Measurements from ENCODE around the gene ATP5F1E. TPM values are rescaled to one million over a fixed set of nuclear protein-coding genes. Genes with fewer than 3 reads are reported as not detected.

ATP5F1E gene
- total RNA-seq, 1 donor from 2014 or later: 94.4 TPM

GRCh38 chr20:59001068-59001448 lies 31.1 kb downstream of the ATP5F1E start:
- H3K36me3 ChIP-seq (ENCODE audit: insufficient read depth, low read length): peaks cover 11% of the 10 kb centered on the region
- H3K27ac Mint-ChIP-seq (ENCODE audit: unreplicated experiment): no peak overlapping the region
- no peaks in the 10 kb centered on the region for H3K9me3 ChIP-seq (ENCODE audit: insufficient read depth, low read depth, low read length)
- DNase-seq (ENCODE audit: low read depth) (no peak), FAIRE-seq (no peak)
- no peak overlapping the region for H3K4me2 ChIP-seq (ENCODE audit: low read length)
- H2AFZ ChIP-seq (ENCODE audit: low read depth, low read length): no peak overlapping the region
- no peak overlapping the region for H3K27ac ChIP-seq (ENCODE audit: low read depth, low read length)
- H3K4me3 ChIP-seq (ENCODE audit: insufficient read depth, low read depth, low read length): no peak overlapping the region
- TF ChIP-seq CTCF (IDR thresholded peaks at IDR 0.05; ENCODE audit: insufficient read depth, low read depth, low read length) (no peak), EZH2 (IDR thresholded peaks at IDR 0.05; ENCODE audit: insufficient read depth, low read length) (no peak)
- H3K27me3 Mint-ChIP-seq (ENCODE audit: low read depth, unreplicated experiment): no peaks in the 10 kb centered on the region
- H3K4me3 Mint-ChIP-seq (ENCODE audit: unreplicated experiment): no peak overlapping the region
- peaks cover 10% of the 10 kb centered on the region for H3K4me1 ChIP-seq (ENCODE audit: insufficient read depth, low read length)
- peaks cover 20% of the 10 kb centered on the region for H3K79me2 ChIP-seq (ENCODE audit: insufficient read depth, low read length)
- H3K36me3 Mint-ChIP-seq (ENCODE audit: low read depth, unreplicated experiment): peaks cover 30% of the 10 kb centered on the region
- H3K4me1 Mint-ChIP-seq (ENCODE audit: low read depth, unreplicated experiment): peaks cover 10% of the 10 kb centered on the region
- H3K9me3 Mint-ChIP-seq (ENCODE audit: unreplicated experiment): no peaks in the 10 kb centered on the region
- peaks cover 28% of the 10 kb centered on the region for H4K20me1 ChIP-seq (ENCODE audit: insufficient read depth, low read length)
- no peaks in the 10 kb centered on the region for H3K27me3 ChIP-seq (ENCODE audit: insufficient read depth, low read length)
- no peak overlapping the region for H3K9ac ChIP-seq (ENCODE audit: low read length)

GRCh38 chr20:59000326-59000725 lies 31.8 kb downstream of the ATP5F1E start:
- FAIRE-seq (no peak), DNase-seq (ENCODE audit: low read depth) (no peak)
- Histone ChIP-seq H3K79me2 (ENCODE audit: insufficient read depth, low read length) (peaks cover 13% of the 10 kb centered on the region), H3K4me1 (ENCODE audit: insufficient read depth, low read length) (peaks cover 3% of the 10 kb centered on the region), H2AFZ (ENCODE audit: low read depth, low read length) (no peak overlapping the region), H3K27ac (ENCODE audit: low read depth, low read length) (no peak overlapping the region), H4K20me1 (ENCODE audit: insufficient read depth, low read length) (peaks cover 26% of the 10 kb centered on the region), H3K9ac (ENCODE audit: low read length) (no peak overlapping the region), H3K36me3 (ENCODE audit: insufficient read depth, low read length) (peaks cover 13% of the 10 kb centered on the region), H3K4me2 (ENCODE audit: low read length) (no peak overlapping the region), H3K9me3 (ENCODE audit: insufficient read depth, low read depth, low read length) (no peaks in the 10 kb centered on the region), H3K27me3 (ENCODE audit: insufficient read depth, low read length) (no peaks in the 10 kb centered on the region), H3K4me3 (ENCODE audit: insufficient read depth, low read depth, low read length) (no peak overlapping the region)
- peaks cover 15% of the 10 kb centered on the region for H3K4me1 Mint-ChIP-seq (ENCODE audit: low read depth, unreplicated experiment)
- H3K36me3 Mint-ChIP-seq (ENCODE audit: low read depth, unreplicated experiment): peaks cover 30% of the 10 kb centered on the region
- H3K27ac Mint-ChIP-seq (ENCODE audit: unreplicated experiment): no peak overlapping the region
- TF ChIP-seq EZH2 (IDR thresholded peaks at IDR 0.05; ENCODE audit: insufficient read depth, low read length): no peak
- no peak for TF ChIP-seq CTCF (IDR thresholded peaks at IDR 0.05; ENCODE audit: insufficient read depth, low read depth, low read length)
- H3K9me3 Mint-ChIP-seq (ENCODE audit: unreplicated experiment): no peaks in the 10 kb centered on the region
- H3K4me3 Mint-ChIP-seq (ENCODE audit: unreplicated experiment): no peak overlapping the region
- H3K27me3 Mint-ChIP-seq (ENCODE audit: low read depth, unreplicated experiment): no peaks in the 10 kb centered on the region

- FAIRE-seq: no peak
- no peak overlapping the region for H3K4me3 Mint-ChIP-seq (ENCODE audit: unreplicated experiment)
- TF ChIP-seq EZH2 (IDR thresholded peaks at IDR 0.05; ENCODE audit: insufficient read depth, low read length): no peak
- TF ChIP-seq CTCF (IDR thresholded peaks at IDR 0.05; ENCODE audit: insufficient read depth, low read depth, low read length): no peak
Measured at GRCh38 chr20:58998656-58999055, 33.5 kb downstream of the ATP5F1E start.

More at GRCh38 chr20:58998656-58999055, 33.5 kb downstream of the ATP5F1E start:
- Histone ChIP-seq H3K27ac (ENCODE audit: low read depth, low read length) (no peak overlapping the region), H3K36me3 (ENCODE audit: insufficient read depth, low read length) (peaks cover 27% of the 10 kb centered on the region), H3K4me3 (ENCODE audit: insufficient read depth, low read depth, low read length) (no peak overlapping the region), H3K79me2 (ENCODE audit: insufficient read depth, low read length) (no peaks in the 10 kb centered on the region), H2AFZ (ENCODE audit: low read depth, low read length) (no peak overlapping the region), H3K9me3 (ENCODE audit: insufficient read depth, low read depth, low read length) (no peaks in the 10 kb centered on the region), H4K20me1 (ENCODE audit: insufficient read depth, low read length) (peaks cover 12% of the 10 kb centered on the region), H3K4me1 (ENCODE audit: insufficient read depth, low read length) (no peaks in the 10 kb centered on the region), H3K9ac (ENCODE audit: low read length) (no peak overlapping the region), H3K4me2 (ENCODE audit: low read length) (no peak overlapping the region), H3K27me3 (ENCODE audit: insufficient read depth, low read length) (no peaks in the 10 kb centered on the region)
- Mint-ChIP-seq H3K9me3 (ENCODE audit: unreplicated experiment) (no peaks in the 10 kb centered on the region), H3K4me1 (ENCODE audit: low read depth, unreplicated experiment) (peaks cover 5% of the 10 kb centered on the region), H3K27ac (ENCODE audit: unreplicated experiment) (no peak overlapping the region), H3K27me3 (ENCODE audit: low read depth, unreplicated experiment) (no peaks in the 10 kb centered on the region), H3K36me3 (ENCODE audit: low read depth, unreplicated experiment) (peaks cover 26% of the 10 kb centered on the region)
- no peak for DNase-seq (ENCODE audit: low read depth)

Data from astrocyte (in vitro differentiated cells and primary cell).